Calu3 (cell line): Measurements from ENCODE around the gene PTPRC. TPM values are rescaled to one million over a fixed set of nuclear protein-coding genes. Genes with fewer than 3 reads are reported as not detected.

ENCODE experiments used
- BruUV-seq: library from RNA; stranded (reverse); fragments of 400-500 nt; replicated peaks from 2 replicates; lab custom pipeline; 2021; lab: Mats Ljungman, UMichigan
- CTCF ChIA-PET: fragments of 300-600 bp; sonication (Branson Sonifier 250); formaldehyde crosslinking; loops from one replicate; lab custom pipeline; 2022; ENCODE audit warnings: antibody characterized with exemption; lab: Charles Lee
- DNase-seq: peaks from one replicate; pipeline ENCODE4 v3.0.0; 2022
- H3K27ac Mint-ChIP-seq: one replicate; pipeline ENCODE4 v1.8.0; 2022; ENCODE audit warnings: mixed read lengths; ENCODE audit not compliant: unreplicated experiment
- H3K27me3 Mint-ChIP-seq: one replicate; pipeline ENCODE4 v1.8.0; 2022; ENCODE audit warnings: mixed read lengths; ENCODE audit not compliant: unreplicated experiment
- H3K36me3 Mint-ChIP-seq: one replicate; pipeline ENCODE4 v1.8.0; 2022; ENCODE audit warnings: mild to moderate bottlenecking, moderate library complexity, mixed read lengths; ENCODE audit not compliant: insufficient read depth, unreplicated experiment
- H3K4me1 Mint-ChIP-seq: one replicate; pipeline ENCODE4 v1.8.0; 2022; ENCODE audit warnings: mild to moderate bottlenecking, low read depth, mixed read lengths; ENCODE audit not compliant: unreplicated experiment
- H3K4me3 Mint-ChIP-seq: one replicate; pipeline ENCODE4 v1.8.0; 2022; ENCODE audit warnings: mild to moderate bottlenecking, low read depth, moderate library complexity, mixed read lengths; ENCODE audit not compliant: unreplicated experiment
- H3K9me3 Mint-ChIP-seq: one replicate; pipeline ENCODE4 v1.8.0; 2022; ENCODE audit warnings: low read depth, mixed read lengths; ENCODE audit not compliant: unreplicated experiment
- intact Hi-C: fragments of 100-400 bp; cut with micrococcal nuclease; formaldehyde crosslinking; loops from one replicate; pipeline ENCODE4 v1.10.0; 2022; ENCODE audit not compliant: unreplicated experiment
- total RNA-seq: library from RNA; stranded (reverse); gene quantifications from 2 replicates; pipeline ENCODE4 v1.2.3, GENCODE V29; 2022
- TF ChIP-seq, protein P1 (sequence below): fragments of 200-600 bp; IDR thresholded peaks from one replicate; pipeline ENCODE4 v1.8.0; 2022; ENCODE audit warnings: antibody characterized with exemption; ENCODE audit not compliant: unreplicated experiment

Gene PTPRC
- total RNA-seq, 1 experiment from 2014 or later = not detected

DNA sequence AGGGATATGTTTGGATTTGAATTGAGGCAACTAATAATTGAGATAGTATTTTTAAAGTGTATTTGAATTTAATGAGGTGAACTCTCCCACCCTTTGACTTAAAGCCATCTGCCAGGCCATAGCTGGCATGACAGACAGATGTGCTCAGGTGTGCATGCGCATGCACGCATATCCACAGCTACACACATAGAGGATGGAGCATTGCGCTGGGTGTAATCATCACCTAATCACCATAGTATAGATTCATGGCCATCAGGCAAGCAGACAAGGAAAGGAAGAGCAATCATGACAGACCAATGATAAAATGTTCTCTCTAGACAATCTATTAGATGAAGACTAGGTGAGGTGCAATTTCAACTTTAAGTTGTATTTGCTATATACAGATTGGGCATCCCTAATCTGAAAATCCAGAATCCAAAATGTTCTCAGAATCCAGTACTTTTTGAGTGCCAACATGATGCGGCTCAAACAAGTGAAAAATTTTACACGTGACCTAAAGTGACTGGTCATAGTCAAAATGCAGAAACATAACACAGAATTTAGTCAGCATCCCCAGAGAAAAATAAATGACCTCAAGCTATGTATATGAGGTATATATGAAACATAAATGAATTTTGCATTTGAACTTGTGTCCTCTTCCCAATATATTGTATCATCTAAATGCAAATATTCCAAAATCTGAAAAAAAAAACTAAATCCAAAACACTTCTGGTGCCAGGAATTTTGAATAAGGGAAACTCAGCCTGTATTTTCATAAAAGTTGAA, 70.1 kb downstream of the PTPRC start:
- TF ChIP-seq, protein P1, sequence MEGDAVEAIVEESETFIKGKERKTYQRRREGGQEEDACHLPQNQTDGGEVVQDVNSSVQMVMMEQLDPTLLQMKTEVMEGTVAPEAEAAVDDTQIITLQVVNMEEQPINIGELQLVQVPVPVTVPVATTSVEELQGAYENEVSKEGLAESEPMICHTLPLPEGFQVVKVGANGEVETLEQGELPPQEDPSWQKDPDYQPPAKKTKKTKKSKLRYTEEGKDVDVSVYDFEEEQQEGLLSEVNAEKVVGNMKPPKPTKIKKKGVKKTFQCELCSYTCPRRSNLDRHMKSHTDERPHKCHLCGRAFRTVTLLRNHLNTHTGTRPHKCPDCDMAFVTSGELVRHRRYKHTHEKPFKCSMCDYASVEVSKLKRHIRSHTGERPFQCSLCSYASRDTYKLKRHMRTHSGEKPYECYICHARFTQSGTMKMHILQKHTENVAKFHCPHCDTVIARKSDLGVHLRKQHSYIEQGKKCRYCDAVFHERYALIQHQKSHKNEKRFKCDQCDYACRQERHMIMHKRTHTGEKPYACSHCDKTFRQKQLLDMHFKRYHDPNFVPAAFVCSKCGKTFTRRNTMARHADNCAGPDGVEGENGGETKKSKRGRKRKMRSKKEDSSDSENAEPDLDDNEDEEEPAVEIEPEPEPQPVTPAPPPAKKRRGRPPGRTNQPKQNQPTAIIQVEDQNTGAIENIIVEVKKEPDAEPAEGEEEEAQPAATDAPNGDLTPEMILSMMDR = no peak
- H3K27me3 Mint-ChIP-seq = no peaks in the 10 kb centered on the region
- no TSS peak for BruUV-seq
- intact Hi-C loops = no loop called here
- H3K4me3 Mint-ChIP-seq = no peak overlapping the region
- H3K36me3 Mint-ChIP-seq = no peaks in the 10 kb centered on the region
- no peaks in the 10 kb centered on the region for H3K9me3 Mint-ChIP-seq
- H3K4me1 Mint-ChIP-seq = no peaks in the 10 kb centered on the region
- CTCF ChIA-PET = no interaction called here
- H3K27ac Mint-ChIP-seq = no peak overlapping the region
- DNase-seq = no peak

DNA sequence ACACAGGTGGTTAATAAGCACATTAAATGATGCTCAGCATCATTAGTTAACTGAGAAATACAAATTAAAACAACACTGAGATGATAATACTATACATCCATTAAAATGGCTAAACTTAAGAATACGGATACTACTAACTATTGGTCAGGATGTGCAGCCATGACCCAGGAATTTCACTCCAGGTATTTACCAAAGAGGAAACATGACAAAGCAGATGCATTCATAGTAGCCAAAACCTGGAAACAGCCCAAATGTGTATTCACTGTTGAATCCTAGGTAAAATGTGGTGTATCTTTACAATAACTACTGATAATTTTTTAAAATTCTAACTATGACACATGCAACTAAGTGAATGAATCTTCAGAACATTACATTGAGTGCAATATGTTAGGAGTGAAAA, 73.0 kb downstream of the PTPRC start:
- no peaks in the 10 kb centered on the region for H3K9me3 Mint-ChIP-seq
- H3K4me1 Mint-ChIP-seq = no peaks in the 10 kb centered on the region
- no peak for DNase-seq
- no peaks in the 10 kb centered on the region for H3K36me3 Mint-ChIP-seq
- no peak overlapping the region for H3K4me3 Mint-ChIP-seq
- TF ChIP-seq, protein P1 = no peak
- CTCF ChIA-PET = no interaction called here
- no peak overlapping the region for H3K27ac Mint-ChIP-seq
- intact Hi-C loops = no loop called here
- BruUV-seq = no TSS peak
- no peaks in the 10 kb centered on the region for H3K27me3 Mint-ChIP-seq

DNA sequence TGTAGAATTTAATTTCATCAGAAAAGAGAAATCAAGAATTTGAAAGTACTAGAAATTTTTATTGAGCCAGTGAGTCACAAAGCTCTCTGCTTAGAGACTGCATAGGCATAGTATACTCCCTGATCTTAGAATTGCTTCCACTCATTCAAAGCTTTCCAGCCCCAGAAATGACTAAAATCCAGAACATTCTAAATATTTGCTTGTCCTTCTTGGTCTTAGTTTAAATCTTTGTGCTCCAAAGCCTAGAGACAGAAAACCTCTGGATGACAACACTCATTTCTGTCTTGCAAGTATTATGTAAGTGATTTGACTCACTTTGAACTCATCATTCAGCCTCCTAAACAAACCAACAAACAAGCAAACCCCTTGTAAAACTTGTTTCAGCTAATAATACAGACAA, 74.2 kb downstream of the PTPRC start:
- Mint-ChIP-seq H3K4me1 (no peaks in the 10 kb centered on the region), H3K9me3 (no peaks in the 10 kb centered on the region), H3K4me3 (no peak overlapping the region), H3K27me3 (no peaks in the 10 kb centered on the region), H3K36me3 (no peaks in the 10 kb centered on the region), H3K27ac (no peak overlapping the region)
- no peak for DNase-seq
- TF ChIP-seq, protein P1 = no peak
- intact Hi-C loops = no loop called here
- CTCF ChIA-PET = interaction anchor here (0.7 kb wide), 1 partner anchor 35 kb away, joined by 3 read pairs; no protein-coding TSS in a partner anchor
- no TSS peak for BruUV-seq

DNA sequence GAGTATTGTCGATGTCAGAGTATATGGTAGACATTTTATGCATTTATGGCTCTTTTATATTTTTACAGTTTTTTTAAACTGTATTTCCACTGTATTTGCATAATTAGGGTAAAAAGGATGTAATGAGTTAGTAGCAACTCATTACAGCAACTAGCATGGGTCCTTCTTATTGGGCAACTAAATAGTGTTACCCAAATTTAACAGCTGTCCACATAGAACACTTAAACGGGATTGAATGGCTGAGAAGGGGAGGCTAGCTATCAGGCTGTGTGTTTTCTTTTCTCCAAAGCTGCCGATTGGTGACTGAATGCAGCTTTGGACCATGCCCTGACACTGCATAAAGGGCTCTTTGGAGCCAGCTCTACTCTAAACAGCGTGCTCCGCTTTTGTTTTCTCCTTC, 75.4 kb downstream of the PTPRC start:
- Mint-ChIP-seq H3K4me3 (no peak overlapping the region), H3K27ac (no peak overlapping the region)
- CTCF ChIA-PET = no interaction called here

More for the DNA sequence above, 75.4 kb downstream of the PTPRC start:
- intact Hi-C loops = no loop called here
- Mint-ChIP-seq H3K36me3 (no peaks in the 10 kb centered on the region), H3K4me1 (no peaks in the 10 kb centered on the region), H3K9me3 (no peaks in the 10 kb centered on the region), H3K27me3 (no peaks in the 10 kb centered on the region)
- TF ChIP-seq, protein P1 = no peak
- no TSS peak for BruUV-seq
- DNase-seq = no peak
